Lung microvascular endothelial cell (primary cell): ENCODE measurements around the gene AKT1. TPM values are rescaled to one million over a fixed set of nuclear protein-coding genes. Genes with fewer than 3 reads are reported as not detected.
"Not testable (repeated sequence)": the region's sequence is repeated elsewhere in the genome, so short reads cannot be mapped to it uniquely, and the experiment has no call there.

Experiments used
- DNase-seq, 2 donors: peaks; one replicate each; pipeline versions ENCODE4 v3.0.0 to v3.0.0-alpha.2; 2010; ENCODE audit warnings: low read depth in 2 of 2
- total RNA-seq: library from RNA; depleted of rRNA; stranded (reverse); fragments of >200 nt; gene quantifications from 2 replicates; pipeline ENCODE4 v1.2.1, GENCODE V29; 2014

Gene AKT1
- total RNA-seq, 1 donor from 2014 or later, result 129 TPM

GRCh38 chr14:104755621-104756020 is 39.9 kb downstream of the AKT1 start:
- DNase-seq, result no peak

GRCh38 chr14:104754213-104754851 is 41.2 kb downstream of the AKT1 start:
- no peak for DNase-seq

- DNase-seq, result peak in 1 of 2 donors; percentile 27
These were observed 41.9 kb downstream of the AKT1 start for GRCh38 chr14:104753528-104754212.

GRCh38 chr14:104752735-104753527 is 42.6 kb downstream of the AKT1 start, which contains the start of gene SIVA1:
Gene SIVA1, plus strand, starts transcription at chr14:104753147. Its CDS starts 55 bp downstream, at chr14:104753202.
- DNase-seq, result peak; percentile 100

GRCh38 chr14:104752423-104752734 is 43.2 kb downstream of the AKT1 start:
- no peak for DNase-seq

GRCh38 chr14:104751539-104752422 is 43.8 kb downstream of the AKT1 start:
- no peak for DNase-seq

GRCh38 chr14:104750753-104751057 is 44.8 kb downstream of the AKT1 start:
- not testable (repeated sequence) for DNase-seq

GRCh38 chr14:104750056-104750752 is 45.3 kb downstream of the AKT1 start:
- DNase-seq, result no peak

GRCh38 chr14:104749111-104749649 is 46.4 kb downstream of the AKT1 start:
- no peak for DNase-seq

GRCh38 chr14:104747876-104748275 is 47.7 kb downstream of the AKT1 start:
- DNase-seq, result no peak

GRCh38 chr14:104746934-104747481 is 48.5 kb downstream of the AKT1 start:
- no peak for DNase-seq

GRCh38 chr14:104746071-104746545 is 49.4 kb downstream of the AKT1 start:
- DNase-seq, result no peak

- DNase-seq, result no peak
These were observed 50.1 kb downstream of the AKT1 start for GRCh38 chr14:104745431-104745830.

GRCh38 chr14:104744484-104744883 is 51.1 kb downstream of the AKT1 start:
- no peak for DNase-seq

GRCh38 chr14:104743461-104744380 is 51.8 kb downstream of the AKT1 start:
- no peak for DNase-seq

- no peak for DNase-seq
These were observed 52.7 kb downstream of the AKT1 start for GRCh38 chr14:104742586-104743455.

- no peak for DNase-seq
These were observed 53.7 kb downstream of the AKT1 start for GRCh38 chr14:104741803-104742251.
